Smooth muscle cell (in vitro differentiated cells): ENCODE results near the gene MRPS22. TPM values are rescaled to one million over a fixed set of nuclear protein-coding genes. Genes with fewer than 3 reads are reported as not detected.
A peak's percentile ranks its signal among the peaks of the same experiment; 100 is the strongest.
"Not testable (repeated sequence)": the region's sequence is repeated elsewhere in the genome, so short reads cannot be mapped to it uniquely, and the experiment has no call there.

Experiments
- DNase-seq: peaks from one replicate; lab custom pipeline; 2025; ENCODE audit not compliant: unreplicated experiment; lab: John Stamatoyannopoulos, UW
- H2AFZ ChIP-seq: fragments of 200-600 bp; sonication (generic); 2 replicates; pipeline ENCODE4 v1.6.0; 2016; ENCODE audit warnings: antibody characterized with exemption, low read depth, mild to moderate bottlenecking
- H3F3A ChIP-seq: fragments of 200-600 bp; sonication (generic); 2 replicates; pipeline ENCODE4 v1.6.0; 2017; ENCODE audit warnings: antibody characterized with exemption, low read depth
- H3K27ac ChIP-seq: fragments of 200-600 bp; sonication (generic); 2 replicates; pipeline ENCODE4 v1.5.1; 2016; ENCODE audit warnings: low read depth, mild to moderate bottlenecking
- H3K27me3 ChIP-seq: fragments of 200-600 bp; sonication (generic); 2 replicates; pipeline ENCODE4 v1.6.1; 2016; ENCODE audit warnings: low read depth, mild to moderate bottlenecking
- H3K36me3 ChIP-seq: fragments of 200-600 bp; sonication (generic); 2 replicates; pipeline ENCODE4 v1.5.1; 2016; ENCODE audit warnings: low read depth
- H3K4me1 ChIP-seq: fragments of 200-600 bp; sonication (generic); 2 replicates; pipeline ENCODE4 v1.5.1; 2016; ENCODE audit warnings: low read depth
- H3K4me2 ChIP-seq: fragments of 200-600 bp; sonication (generic); 2 replicates; pipeline ENCODE4 v1.6.0; 2016; ENCODE audit warnings: mild to moderate bottlenecking
- H3K4me3 ChIP-seq: fragments of 200-600 bp; sonication (generic); 2 replicates; pipeline ENCODE4 v1.5.1; 2016; ENCODE audit warnings: mild to moderate bottlenecking
- H3K79me2 ChIP-seq: fragments of 200-600 bp; sonication (generic); 2 replicates; pipeline ENCODE4 v1.6.0; 2016; ENCODE audit warnings: low read depth, mild to moderate bottlenecking
- H3K9ac ChIP-seq: fragments of 200-600 bp; sonication (generic); 2 replicates; pipeline ENCODE4 v1.6.0; 2016; ENCODE audit warnings: low read depth
- H3K9me3 ChIP-seq: fragments of 200-600 bp; sonication (generic); replicated peaks from 2 replicates; pipeline ENCODE4 v1.5.1; 2016; ENCODE audit warnings: low read depth
- H4K20me1 ChIP-seq: fragments of 200-600 bp; sonication (generic); 2 replicates; pipeline ENCODE4 v1.6.0; 2016; ENCODE audit warnings: low read depth
- WGBS: methylation state at CpG from one replicate; pipeline ENCODE4 v1.1.7; 2016; ENCODE audit warnings: low lambda C conversion rate; 5-methylcytosine and 5-hydroxymethylcytosine counted together
- polyA plus RNA-seq: library from polyadenylated mRNA; unstranded; fragments of >200 nt; fragmentation: Nextera tagmentation; extraction: Ambion mirVana; gene quantifications from 2 replicates; pipeline ENCODE4 v1.2.1, GENCODE V29; 2016
- total RNA-seq: library from RNA; depleted of rRNA; stranded (reverse); fragments of >200 nt; gene quantifications from 2 replicates; pipeline ENCODE4 v1.2.3, GENCODE V29; 2014
- TF ChIP-seq, protein P1 (sequence below): fragments of 200-600 bp; sonication (generic); IDR thresholded peaks from 2 replicates; pipeline ENCODE4 v1.5.1; 2017; ENCODE audit warnings: borderline replicate concordance, mild to moderate bottlenecking, antibody characterized with exemption; ENCODE audit not compliant: insufficient read depth, poor library complexity, severe bottlenecking

The MRPS22 gene
- total and polyA plus RNA-seq, 2 experiments from 2014 or later = 70.5 to 96.0 TPM

DNA sequence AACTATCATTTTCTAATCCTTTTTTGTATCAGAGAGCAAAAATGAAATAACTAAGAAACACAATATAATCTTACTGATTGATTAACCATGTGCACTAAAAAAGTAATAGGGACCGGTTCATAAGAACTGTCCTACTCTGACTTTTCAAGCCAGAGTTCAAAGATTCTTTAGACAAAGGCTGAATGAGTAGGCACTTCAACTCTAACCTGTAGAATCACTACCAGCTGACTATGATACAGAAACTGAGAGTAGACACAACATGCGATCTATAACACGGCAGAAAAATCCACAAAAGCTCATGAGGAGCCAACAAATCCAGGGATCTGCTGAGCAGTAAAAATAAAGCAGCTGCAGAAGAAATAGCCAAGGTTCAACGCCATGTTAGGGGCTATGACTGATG is 36.8 kb downstream of the MRPS22 start:
- no peak overlapping the region for H3K4me3 ChIP-seq
- no peaks in the 10 kb centered on the region for H3K27me3 ChIP-seq
- no peaks in the 10 kb centered on the region for H3K9me3 ChIP-seq
- H3K9ac ChIP-seq = no peak overlapping the region
- no peak overlapping the region for H2AFZ ChIP-seq
- peaks cover 99% of the 10 kb centered on the region for H3K79me2 ChIP-seq
- peaks cover 43% of the 10 kb centered on the region for H3K36me3 ChIP-seq
- peaks cover 100% of the 10 kb centered on the region for H4K20me1 ChIP-seq
- no peak for DNase-seq
- H3F3A ChIP-seq = peaks cover 5% of the 10 kb centered on the region
- WGBS = 95% methylated on average over 4 of the region's 4 CpGs
- no peak overlapping the region for H3K4me2 ChIP-seq
- TF ChIP-seq, protein P1, sequence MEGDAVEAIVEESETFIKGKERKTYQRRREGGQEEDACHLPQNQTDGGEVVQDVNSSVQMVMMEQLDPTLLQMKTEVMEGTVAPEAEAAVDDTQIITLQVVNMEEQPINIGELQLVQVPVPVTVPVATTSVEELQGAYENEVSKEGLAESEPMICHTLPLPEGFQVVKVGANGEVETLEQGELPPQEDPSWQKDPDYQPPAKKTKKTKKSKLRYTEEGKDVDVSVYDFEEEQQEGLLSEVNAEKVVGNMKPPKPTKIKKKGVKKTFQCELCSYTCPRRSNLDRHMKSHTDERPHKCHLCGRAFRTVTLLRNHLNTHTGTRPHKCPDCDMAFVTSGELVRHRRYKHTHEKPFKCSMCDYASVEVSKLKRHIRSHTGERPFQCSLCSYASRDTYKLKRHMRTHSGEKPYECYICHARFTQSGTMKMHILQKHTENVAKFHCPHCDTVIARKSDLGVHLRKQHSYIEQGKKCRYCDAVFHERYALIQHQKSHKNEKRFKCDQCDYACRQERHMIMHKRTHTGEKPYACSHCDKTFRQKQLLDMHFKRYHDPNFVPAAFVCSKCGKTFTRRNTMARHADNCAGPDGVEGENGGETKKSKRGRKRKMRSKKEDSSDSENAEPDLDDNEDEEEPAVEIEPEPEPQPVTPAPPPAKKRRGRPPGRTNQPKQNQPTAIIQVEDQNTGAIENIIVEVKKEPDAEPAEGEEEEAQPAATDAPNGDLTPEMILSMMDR = no peak
- H3K4me1 ChIP-seq = no peaks in the 10 kb centered on the region
- H3K27ac ChIP-seq = no peak overlapping the region

DNA sequence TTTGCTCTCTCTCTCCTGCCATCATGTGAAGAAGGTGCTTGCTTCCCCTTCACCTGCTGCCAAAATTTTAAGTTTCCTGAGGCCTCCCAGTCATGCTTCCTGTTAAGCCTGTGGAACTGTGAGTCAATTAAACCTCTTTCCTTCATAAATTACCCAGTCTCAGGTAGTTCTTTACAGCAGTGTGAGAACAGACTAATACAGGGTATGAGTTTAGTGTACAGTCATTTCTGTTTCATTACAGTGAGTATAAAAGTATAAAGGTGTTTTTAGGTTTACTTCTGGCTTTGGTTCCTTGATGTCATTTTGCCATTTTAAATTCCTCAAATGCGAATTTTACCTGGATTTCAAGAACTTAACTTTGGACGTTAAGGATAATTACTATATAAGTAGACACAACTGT is 38.5 kb downstream of the MRPS22 start:
- peaks cover 100% of the 10 kb centered on the region for H3K79me2 ChIP-seq
- H3K27ac ChIP-seq, H3K4me3 ChIP-seq, H3K4me1 ChIP-seq, H3K9me3 ChIP-seq, H3K4me2 ChIP-seq, H3K9ac ChIP-seq, H2AFZ ChIP-seq, DNase-seq, H3K27me3 ChIP-seq, H3F3A ChIP-seq: not testable (repeated sequence)
- WGBS = 92% methylated on average over 2 of the region's 2 CpGs
- H3K36me3 ChIP-seq = peaks cover 33% of the 10 kb centered on the region
- peaks cover 100% of the 10 kb centered on the region for H4K20me1 ChIP-seq

DNA sequence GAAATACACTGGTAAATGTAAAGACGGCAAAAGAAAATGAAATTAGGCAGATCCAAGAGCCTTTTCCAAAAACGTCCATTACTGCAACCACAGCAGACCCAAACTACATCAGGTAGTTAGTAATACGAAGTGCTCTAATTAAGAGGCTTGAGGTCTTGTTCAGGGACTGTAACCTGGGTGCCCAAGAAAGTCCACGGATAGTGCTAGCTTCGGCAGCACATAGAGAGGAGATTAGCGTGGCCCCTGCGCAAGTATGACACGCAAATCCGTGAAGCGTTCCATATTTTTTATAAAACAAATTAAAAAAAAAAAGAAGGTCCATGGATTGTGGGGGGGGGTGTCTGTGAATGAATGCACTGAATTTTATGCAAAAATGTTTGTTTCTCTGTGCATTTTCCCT is 44.3 kb downstream of the MRPS22 start:
- 83% methylated on average over 10 of the region's 10 CpGs for WGBS
- H3K27ac ChIP-seq = peak overlapping the region; percentile 100

DNA sequence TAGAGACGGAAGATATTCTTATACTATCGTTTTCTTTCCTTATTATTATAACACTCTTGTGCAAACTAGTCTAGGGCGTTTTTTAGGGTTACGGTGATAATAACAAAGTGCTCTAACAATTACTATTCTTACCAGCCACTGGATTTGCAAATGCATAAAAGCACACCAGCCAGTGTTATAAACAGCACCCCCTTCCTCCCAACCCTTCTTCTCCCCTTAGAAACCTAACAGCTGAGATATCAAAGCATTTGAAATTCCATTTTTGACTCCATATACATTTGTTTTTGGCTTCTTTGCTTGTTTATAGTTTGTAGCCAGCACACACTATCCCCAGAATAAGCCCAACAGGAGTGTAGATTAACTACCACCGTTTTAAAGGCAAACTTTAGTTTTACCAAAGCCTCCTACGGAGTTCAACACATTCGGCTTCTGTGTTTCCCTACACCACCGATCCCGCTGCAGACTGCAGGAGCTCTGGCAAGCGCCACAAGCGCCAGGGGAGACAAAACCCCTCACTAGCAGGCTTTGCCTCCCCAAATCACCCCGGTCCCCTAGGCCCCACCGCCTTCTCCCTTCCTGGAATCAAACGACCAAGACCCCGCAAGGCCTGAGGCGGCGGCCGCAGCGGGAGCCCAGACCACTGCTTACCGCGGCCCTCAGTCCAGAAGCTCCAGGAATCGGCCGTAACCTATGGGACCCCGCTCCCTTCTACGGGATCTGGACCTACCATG is 45.2 kb downstream of the MRPS22 start:
- DNase-seq = no peak
- TF ChIP-seq, protein P1 = no peak
- peak overlapping the region; percentile 97 for H3K4me2 ChIP-seq
- peaks cover 70% of the 10 kb centered on the region for H3K79me2 ChIP-seq
- no peaks in the 10 kb centered on the region for H3F3A ChIP-seq
- peaks cover 19% of the 10 kb centered on the region for H3K4me1 ChIP-seq
- peak overlapping the region; percentile 97 for H3K4me3 ChIP-seq
- H2AFZ ChIP-seq = peak overlapping the region; percentile 47
- H3K27ac ChIP-seq = peak overlapping the region; percentile 100
- peak overlapping the region; percentile 100 for H3K9ac ChIP-seq
- H4K20me1 ChIP-seq = peaks cover 43% of the 10 kb centered on the region
- no peaks in the 10 kb centered on the region for H3K9me3 ChIP-seq
- 6% methylated on average over 22 of the region's 25 CpGs for WGBS
- H3K27me3 ChIP-seq = no peaks in the 10 kb centered on the region
- no peaks in the 10 kb centered on the region for H3K36me3 ChIP-seq

More for the DNA sequence above, 44.3 kb downstream of the MRPS22 start:
- no peaks in the 10 kb centered on the region for H3F3A ChIP-seq
- H3K36me3 ChIP-seq = peaks cover 2% of the 10 kb centered on the region
- peak overlapping the region; percentile 97 for H3K4me3 ChIP-seq
- no peaks in the 10 kb centered on the region for H3K27me3 ChIP-seq
- H2AFZ ChIP-seq = no peak overlapping the region
- H3K9me3 ChIP-seq = no peaks in the 10 kb centered on the region
- H3K4me1 ChIP-seq = peaks cover 19% of the 10 kb centered on the region
- TF ChIP-seq, protein P1 = no peak
- no peak for DNase-seq
- H3K4me2 ChIP-seq = peak overlapping the region; percentile 97
- H3K79me2 ChIP-seq = peaks cover 79% of the 10 kb centered on the region
- peak overlapping the region; percentile 100 for H3K9ac ChIP-seq
- H4K20me1 ChIP-seq = peaks cover 52% of the 10 kb centered on the region
